CD4-positive, alpha-beta T cell treated with Interleukin-4 for 1 hour (primary cell): ENCODE results near the gene APC.

Source experiments
- DNase-seq, 2 donors: peaks; one replicate each; pipeline ENCODE4 v3.0.0-alpha.2; 2020 to 2022

Gene APC

DNA sequence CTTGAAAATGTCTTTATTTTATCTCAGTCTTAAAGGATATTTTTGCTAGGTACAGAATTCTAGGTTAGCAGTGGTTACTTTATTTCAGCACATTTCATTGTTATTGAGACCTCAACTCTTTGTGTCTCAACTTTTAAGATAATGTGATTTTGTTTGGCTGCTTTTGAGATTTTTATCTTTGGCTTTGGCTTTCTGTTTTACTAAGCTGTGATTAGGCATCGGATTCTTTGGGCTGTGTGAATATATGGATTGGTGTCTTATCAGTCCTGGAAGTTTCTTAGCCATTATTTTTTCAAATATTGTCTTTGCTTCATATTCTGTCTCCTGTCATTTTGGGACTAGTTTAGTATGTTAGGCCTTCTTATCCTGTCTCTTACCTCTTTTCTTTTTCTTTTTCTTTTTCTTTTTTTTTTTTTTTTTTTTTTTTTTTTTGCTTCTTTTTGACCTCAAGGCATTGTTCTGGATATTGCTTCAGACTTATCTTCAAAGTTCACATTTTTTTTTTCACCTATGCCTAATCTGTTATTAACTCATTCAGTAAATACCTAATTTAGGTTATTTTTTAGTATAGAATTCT, 20.1 kb upstream of the APC start:
- DNase-seq: no peak

- DNase-seq: no peak
These were observed 19.3 kb upstream of the APC start for GRCh38 chr5:112718344-112718743.

DNA sequence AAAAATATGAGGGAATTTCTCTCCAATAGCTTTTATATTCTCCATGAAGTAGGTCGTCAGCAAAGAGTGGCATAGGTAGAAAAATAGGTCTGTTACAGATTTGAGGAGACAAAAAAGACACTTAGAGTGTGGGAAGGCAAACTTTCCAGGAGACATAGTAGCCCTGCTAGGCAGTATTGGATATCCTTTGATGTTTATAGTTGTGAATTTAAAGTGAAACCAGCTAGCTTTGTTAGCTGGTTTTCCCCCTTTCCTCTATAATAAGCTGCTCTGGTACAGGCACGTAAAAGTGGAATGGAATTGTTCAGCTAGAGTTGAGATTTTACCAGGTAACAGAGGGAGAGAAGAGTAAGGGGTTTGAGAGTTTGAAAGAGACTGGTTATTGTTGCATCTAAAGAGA, 17.1 kb upstream of the APC start:
- no peak for DNase-seq

GRCh38 chr5:112724901-112725300, 12.8 kb upstream of the APC start:
- no peak for DNase-seq

GRCh38 chr5:112729630-112730029, 8.1 kb upstream of the APC start:
- no peak for DNase-seq

DNA sequence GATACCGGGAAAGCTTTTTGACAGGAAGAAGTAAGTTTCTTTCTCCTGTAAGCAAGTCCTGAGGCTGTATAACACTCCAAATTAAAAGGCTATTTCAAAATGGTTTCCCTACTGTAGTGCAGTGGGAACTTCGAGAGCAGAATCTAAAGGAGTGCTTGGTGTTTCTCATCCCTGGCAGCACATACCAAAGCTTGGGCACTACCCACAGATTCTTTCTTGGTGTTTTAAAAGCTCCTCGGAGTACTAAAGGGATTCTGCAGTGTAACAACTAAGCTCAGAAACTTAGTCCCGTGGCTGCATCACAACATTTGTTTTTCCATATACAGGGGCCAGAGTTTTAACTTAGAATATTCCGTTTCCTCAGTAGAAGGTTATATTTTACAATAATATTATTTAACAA, 5.6 kb upstream of the APC start:
- DNase-seq: no peak

DNA sequence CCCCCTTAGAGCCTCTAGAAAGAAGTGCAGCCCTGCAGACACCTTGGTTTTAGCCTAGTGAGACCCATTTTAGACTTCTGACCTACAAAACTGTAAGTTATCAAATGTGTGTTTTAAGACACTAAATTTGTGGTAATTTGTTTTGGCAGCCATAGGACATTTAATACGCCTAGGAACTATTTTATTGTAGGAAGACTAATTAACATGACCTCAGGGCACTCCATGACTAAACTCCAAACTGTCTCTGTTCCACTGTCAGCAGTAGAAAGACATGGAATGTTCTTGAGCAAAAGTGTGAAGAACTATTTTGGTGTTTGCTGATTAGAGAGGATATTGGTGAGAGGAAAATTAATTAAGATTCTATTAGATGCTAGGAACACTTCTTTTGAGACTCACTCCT, 4.1 kb upstream of the APC start:
- DNase-seq: no peak

DNA sequence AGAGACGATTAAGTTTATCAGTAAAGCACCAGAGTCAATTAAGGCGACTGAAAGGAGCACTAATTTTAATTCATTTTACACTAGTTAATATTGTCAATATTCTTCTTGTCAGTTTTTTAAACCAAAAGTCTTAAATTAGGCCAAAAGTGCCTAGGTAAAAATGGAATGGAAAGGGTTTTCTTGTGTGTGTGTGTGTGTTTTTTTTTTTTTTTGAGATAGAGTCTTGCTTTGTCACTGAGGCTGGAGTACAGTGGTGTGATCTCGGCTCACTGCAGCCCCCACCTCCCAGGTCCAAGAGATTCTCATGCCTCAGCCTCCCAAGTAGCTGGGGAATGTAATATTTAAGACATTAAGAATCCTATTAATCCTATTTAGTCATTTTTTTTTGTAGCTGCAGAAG, 3.1 kb upstream of the APC start:
- no peak for DNase-seq

- DNase-seq: no peak
These were observed 2.0 kb upstream of the APC start for GRCh38 chr5:112735702-112736101.

GRCh38 chr5:112737070-112737462, 619 bp upstream of the APC start:
- DNase-seq: no peak

- DNase-seq: no peak
These were observed 491 bp downstream of the APC start for GRCh38 chr5:112738191-112738560.

DNA sequence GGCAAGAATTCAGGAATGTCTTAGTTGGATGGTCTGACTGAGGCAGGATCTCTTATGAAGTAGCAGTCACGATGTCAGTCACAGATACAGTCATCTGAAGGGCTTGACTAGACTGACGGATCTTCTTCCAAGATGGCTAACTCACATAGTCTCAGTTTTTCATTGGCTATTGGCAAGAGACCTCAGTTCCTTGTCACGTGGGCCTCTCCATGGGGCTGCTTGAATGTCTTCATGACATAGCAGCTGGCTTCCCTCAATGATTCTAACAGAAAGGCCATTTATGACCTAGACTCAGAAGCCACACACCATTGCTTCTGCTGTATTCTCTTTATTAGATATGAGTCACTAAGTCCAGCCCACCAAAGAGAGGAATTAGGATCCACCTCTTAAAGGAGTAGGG, 4.7 kb downstream of the APC start:
- DNase-seq: no peak

DNA sequence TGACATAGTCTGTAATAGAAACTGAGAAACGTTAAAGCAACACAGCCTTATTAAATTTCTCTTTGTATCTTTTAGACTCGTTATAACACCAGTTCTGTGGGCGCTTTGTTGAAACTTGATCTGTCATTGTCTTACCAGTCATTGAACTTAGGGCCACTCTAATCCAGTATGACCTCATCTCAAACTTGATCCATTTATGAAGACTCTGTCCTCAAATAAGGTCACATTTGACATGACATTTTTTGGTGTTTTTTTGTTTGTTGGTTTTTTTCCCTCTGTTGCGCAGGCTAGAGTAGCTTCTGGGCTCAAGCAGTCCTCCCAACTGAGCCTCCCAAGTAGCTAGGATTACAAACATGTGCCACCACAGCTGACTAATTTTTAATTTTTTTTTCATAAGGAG, 5.9 kb downstream of the APC start:
- no peak for DNase-seq

- no peak for DNase-seq
These were observed 14.7 kb downstream of the APC start for GRCh38 chr5:112752335-112752734.

- DNase-seq: no peak
These were observed 18.0 kb downstream of the APC start for GRCh38 chr5:112755703-112756102.

DNA sequence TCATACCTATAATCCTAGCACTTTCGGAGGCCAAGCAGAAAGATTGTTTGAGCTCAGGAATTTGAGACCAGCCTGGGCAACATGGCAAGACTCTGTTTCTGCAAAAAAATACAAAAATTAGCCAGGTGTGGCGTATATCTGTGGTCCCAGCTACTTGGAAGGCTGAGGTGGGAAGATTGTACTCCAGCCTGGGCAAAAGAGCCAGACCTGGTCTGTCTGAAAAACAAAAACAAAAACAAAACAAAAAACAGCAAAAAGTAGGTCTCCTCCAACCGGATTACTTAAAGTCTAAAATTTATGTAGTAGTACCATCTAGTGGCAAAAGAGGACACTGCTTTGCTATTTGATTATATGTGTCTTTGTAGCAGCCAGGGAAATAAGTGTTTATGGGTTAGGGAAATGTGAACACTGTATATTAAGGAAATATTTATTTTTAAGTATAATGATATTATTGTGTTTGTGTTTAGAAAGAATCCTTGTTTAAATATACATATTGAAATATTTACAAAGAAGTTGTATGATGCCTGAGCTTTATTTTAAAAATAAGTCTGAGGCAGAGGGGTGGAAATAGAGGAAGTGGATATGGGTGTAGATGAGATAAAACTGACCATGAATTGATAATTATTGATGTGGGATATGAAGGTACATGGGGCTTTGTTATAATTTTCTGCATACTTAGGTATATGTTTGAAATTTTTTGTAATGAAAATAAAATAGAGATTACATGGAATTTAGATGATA, 20.0 kb downstream of the APC start:
- peak in 1 of 2 donors; percentile 73 for DNase-seq

DNA sequence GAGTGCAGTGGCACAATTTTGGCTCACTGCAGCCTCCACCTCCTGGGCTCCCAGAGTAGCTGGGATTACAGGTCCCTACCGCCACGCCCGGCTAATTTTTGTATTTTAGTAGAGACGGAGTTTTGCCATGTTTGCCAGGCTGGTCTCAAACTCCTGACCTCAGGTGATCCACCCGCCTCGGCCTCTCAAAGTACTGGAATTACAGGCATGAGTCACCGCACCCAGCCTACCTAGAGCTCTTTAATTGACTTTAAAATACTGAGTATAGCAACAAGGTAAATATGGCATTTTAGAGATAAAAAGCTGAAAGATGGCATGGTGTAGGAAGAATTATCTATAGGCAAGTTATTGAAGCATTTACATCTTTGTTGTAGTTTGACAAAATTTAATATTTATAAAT, 21.0 kb downstream of the APC start:
- DNase-seq: no peak

DNA sequence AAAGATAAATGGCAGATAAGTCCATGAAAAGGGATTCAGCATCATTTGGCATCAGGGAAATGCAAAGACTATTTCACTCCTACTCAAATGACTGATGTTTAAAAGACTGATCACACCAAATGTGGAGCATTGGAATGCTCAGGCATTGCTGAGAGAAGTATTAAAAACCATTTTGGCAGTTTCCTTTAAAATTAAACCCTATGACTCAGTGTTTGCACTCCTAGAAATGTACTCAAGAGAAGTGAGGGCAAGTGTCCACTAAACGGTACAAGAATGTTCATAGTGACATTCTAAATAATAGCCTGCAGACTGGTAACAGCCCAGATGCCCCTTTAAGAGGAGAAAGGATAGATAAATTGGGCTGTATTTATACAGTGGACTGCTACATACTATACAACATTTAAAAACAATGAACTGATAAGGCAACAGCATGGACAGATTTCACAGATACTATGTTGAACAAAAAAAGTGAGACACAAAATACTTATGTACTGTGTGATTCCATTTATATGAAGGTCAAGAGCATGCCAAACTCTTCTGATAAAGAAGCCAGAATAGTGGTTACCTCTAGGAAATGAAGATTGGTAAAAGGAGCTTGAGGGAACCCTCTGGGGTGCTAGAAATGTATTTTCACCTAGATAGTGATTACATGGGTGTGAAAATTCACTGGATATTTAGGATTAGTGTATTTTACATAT, 24.6 kb downstream of the APC start:
- no peak for DNase-seq

DNA sequence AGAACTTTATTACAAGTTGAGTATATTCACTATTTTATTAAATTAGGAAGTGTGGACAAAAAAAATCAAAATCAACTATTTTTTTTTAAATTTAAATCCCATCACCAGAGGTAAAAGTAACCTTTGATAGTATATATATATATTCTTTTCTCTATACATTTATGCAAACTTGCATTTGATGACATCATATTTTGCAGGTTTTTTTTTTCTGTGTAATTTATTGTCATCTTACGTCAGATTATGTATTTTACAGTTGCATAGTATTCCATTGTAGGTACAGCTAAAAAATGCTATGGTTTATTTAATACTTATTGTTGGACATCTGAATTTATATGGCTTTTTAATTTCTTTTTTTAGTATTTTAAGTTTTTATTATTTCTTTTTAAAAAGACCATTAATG, 25.5 kb downstream of the APC start:
- DNase-seq: no peak

- no peak for DNase-seq
These were observed 34.4 kb downstream of the APC start for GRCh38 chr5:112772124-112772523.

DNA sequence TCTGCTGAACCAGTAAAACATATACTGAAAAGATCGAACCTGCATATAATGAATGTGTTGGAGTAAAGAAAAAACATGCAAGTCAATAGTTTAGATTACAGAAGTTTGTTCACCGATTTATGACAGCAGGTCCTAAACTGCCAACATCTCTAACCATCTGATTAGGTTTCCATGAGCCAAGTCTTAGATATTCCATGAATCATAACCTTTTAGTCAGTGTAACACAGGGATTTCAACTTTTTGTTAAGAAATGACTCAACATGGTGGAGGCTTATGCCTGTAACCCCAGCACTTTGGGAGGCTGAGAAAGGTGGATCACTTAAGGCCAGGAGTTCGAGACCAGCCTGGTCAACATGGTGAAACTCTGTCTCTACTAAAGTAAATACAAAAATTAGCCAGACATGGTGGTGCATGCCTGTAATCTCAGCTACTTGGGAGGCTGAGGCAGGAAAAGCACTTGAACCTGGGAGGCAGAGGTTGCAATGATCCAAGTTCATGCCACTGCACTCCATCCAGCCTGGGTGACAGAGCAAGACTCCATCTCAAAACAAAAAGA, 38.7 kb downstream of the APC start:
- no peak for DNase-seq

- DNase-seq: no peak
These were observed 41.8 kb downstream of the APC start for GRCh38 chr5:112779531-112779930.

DNA sequence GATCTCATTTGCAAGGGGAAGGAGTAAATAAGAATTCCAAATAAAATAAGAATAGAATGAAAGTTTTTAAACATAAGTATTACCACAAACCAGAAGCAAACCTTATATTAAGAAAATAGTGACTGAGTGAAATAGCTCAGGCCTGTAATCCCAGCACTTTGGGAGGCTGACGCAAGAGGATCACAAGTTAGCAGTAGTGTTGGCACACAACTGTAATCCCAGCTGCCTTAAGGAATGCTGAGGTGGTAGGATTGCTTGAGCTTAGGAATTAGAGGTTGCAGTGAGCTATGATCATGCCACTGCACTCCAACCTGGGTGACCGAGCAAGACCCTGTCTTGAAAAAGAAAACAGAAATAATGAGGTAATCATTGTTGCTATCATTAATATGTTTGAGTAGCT, 47.0 kb downstream of the APC start:
- DNase-seq: no peak

- no peak for DNase-seq
These were observed 49.6 kb downstream of the APC start for GRCh38 chr5:112787261-112787660.
